GM21576 (cell line): ENCODE data around the gene NOVA2.
A peak's percentile ranks its signal among the peaks of the same experiment; 100 is the strongest.

Source experiments
- ATAC-seq: cut with Tn5 transposase; IDR thresholded peaks from one replicate; pipeline ENCODE4 v1.9.1; 2021; ENCODE audit warnings: mild to moderate bottlenecking, moderate library complexity; ENCODE audit not compliant: unreplicated experiment

The NOVA2 gene, protein sequence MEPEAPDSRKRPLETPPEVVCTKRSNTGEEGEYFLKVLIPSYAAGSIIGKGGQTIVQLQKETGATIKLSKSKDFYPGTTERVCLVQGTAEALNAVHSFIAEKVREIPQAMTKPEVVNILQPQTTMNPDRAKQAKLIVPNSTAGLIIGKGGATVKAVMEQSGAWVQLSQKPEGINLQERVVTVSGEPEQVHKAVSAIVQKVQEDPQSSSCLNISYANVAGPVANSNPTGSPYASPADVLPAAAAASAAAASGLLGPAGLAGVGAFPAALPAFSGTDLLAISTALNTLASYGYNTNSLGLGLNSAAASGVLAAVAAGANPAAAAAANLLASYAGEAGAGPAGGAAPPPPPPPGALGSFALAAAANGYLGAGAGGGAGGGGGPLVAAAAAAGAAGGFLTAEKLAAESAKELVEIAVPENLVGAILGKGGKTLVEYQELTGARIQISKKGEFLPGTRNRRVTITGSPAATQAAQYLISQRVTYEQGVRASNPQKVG

DNA sequence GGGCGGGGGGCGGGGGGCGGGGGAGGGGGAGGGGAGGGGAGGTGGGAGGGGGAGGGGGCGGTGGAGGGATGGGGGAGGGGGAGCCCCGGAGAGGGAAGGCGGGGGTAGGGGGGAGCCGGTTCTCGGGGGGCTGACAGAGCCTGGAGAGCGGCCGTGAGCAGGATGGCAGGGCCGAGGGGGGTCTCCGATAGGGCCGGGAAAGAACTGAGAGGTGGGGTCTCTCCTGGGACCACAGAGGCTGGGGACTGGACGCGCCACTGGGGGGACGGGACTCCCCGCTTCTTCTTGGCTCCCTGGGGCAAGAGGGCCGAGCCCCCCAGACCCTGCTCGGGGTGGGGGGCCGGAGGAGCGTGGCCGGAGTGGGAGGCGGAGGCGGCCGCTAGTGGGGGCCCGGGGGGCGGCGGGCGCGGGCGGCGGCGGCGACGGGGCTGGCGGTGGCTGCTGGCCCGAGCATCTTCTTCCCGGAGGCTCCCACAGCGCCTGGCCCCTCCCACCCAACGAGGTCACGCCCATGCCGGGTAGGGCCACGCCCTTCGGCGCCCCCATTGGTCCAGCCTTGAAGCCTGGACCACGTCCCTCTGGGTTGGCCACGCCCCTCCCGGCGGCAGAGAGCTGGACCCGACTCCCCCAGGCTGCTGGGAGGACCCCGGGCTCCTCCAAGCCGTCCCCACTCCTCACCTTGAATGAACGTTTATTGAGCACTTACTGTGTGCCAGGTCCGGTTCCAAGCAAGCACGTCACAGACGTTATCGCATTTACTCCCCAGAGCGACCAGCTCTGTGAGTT lies at the start of gene NOVA2:
Gene NOVA2 (minus strand): TSS at position 313 of the 786 bp plus-strand sequence. CDS start 514 bp downstream, outside the sequence.
- ATAC-seq = no peak

DNA sequence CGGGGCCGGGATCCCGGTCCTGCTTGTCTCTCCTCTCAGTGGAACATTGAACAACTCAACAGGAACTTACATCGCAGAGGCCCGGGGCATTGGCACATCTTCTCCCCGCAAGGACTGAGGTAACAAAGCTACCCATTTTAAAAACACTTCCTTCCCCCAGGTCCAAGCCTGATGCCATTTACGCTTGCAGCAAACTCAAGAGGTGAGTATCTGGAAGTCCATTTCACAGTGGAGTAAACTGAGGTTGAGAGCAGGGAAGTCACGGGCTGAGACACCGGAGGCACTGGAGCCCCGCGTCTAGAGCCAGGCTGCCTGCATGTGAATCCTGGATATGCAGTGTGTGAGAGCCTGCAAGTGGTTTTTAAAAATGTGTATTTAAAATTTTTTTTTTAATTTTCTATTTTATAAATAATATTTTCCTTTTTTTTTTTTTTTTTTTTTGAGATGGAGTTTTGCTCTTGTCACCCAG lies 49.7 kb upstream of the NOVA2 start:
- ATAC-seq = no peak

DNA sequence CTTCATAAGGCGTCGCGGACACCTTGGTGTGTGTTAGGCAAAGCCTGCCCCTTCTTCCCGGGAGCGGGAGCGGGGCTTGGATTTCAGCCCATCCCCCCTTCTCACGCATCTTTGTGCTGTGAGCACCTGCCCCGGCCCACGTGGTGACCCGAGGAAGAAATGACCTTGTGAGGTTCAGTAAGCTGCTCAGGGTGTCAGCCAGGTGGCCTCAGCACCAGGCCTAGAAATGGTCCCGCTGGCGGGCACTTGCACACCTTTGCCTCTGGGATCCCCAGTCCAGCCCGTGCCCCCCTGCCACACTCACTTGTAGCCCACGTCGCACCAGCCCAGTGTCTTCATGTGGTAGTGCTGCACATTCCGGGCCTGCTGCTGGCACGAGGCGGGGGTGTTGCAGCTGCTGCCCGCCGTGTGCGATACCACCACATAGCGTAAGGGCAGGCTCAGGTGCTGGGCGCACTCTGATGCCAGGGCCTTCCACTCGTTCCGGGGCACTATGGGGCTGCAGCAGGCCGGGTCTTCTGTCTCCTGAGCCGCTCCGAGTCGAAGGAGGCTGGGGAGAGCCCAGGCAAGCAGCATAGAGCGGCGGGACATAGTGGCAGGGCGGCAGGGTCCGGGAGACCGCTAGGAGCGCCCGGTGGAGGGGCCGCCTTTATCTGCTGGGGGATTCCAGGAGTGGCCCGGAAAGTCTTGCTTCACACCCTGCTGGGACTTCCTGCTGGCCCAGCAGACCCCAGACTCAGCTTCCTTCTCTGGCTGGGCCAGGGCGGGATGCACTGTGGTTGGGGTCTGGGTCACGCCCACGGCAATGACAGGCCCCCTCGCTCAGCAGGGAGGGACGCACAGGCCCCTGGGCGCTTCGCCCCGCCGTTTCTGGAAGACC lies 49.0 kb upstream of the NOVA2 start, which contains the start of gene PGLYRP1:
Gene PGLYRP1 (minus strand): TSS at position 623 of the 880 bp plus-strand sequence. CDS start 32 bp downstream, at position 591.
- no peak for ATAC-seq

DNA sequence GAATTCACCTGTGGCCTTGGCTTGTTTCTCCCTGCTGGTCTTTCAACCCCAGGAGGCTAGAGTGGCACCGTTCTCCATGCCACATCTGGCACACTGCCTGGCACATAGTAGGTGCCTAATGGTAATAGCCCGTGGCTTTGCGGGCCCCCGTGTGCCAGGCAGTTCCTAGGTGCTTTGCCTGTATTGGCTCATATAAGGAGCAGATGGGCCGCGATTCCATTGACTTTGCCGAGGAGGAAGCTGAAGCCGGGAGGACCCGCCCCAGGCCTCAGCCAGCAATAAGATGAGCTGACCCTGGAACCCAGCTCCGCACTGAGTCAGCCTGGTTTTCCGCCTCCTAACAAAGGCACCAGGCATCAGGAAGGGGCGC lies 48.4 kb upstream of the NOVA2 start:
- ATAC-seq = no peak

DNA sequence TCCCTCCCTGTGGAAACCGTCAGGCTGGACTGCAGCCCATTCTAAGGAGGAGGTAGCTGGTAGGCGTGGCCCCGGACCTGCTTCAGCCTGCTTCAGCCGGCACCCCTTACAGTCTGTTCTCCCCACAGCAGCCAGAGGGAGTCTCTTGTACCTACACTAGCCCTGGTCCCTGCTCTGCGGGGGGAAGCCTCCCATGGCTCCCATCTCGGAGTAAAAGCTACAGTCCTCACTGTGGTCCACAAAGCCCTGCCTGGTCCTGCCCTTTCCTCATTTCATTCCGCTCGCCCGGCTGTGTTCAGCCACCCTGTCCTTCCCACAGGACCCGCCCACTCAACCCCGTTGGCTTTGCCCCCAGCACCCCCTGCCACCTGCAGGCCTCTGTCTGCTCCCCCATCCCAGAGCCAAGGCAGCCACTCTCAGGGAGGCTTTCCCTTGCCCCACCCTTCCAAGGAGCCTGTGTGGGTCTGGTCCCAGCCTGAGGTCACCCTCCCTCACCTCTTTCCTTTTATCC lies 47.9 kb upstream of the NOVA2 start:
- no peak for ATAC-seq

DNA sequence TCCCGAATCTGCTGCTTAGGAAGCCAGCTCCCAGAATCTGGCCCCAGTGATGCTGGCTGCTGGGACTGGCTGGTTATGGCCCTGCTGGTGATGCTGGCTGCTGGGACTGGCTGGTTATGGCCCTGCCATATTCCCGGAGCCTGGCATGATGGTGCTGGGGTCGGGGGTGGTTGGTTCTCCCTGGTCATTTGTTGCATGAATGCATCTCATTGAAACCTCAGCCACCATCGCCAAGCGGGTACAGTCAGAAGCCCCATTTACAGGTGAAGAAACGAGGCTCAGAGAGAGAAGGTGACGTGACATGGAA lies 47.1 kb upstream of the NOVA2 start:
- no peak for ATAC-seq

DNA sequence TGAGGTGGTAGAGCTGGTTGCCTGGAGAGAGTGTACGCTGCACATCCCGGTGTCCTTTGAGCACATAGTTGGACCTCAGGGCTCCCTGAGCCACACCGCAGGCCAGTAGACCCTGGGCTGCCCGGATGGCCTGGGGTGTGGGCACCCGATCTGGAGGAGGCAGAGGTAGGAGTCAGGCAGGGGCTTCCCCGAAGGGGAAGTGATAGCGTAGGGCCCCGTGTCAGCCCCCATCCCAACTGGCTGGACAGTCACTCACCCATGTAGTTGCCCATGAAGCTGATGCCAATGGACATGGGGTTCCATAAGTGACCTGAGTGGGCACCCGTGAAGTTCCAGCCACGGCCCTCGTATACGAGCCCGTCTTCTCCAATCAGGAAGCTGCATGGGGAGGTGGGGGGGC lies 45.6 kb upstream of the NOVA2 start:
- ATAC-seq = no peak

DNA sequence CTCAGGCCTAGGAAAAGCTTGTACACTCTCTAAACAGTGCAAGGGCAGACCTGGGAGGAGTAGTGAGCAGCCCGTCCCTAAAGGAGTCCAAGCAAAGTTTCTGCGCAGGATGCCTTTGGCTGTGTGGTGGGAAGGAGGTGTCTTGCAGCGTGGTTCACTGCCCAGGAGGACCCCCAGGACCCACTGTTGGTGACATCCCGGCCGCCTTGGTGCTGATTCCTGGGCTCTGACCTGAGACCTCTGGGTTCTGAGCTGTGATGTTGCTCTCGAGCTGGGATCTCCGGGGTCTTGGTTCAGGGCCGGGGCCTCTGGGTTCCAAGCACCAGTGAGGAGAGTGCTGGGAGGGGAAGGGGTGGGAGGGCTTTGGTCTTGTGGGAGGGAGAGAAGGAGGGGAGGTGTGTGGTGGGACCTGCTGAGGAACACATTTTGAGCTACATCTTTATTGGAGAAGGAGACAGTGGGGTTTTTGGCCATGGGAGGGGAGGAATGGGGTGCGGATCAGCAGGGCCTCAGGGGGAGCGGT lies 45.1 kb upstream of the NOVA2 start:
- no peak for ATAC-seq

DNA sequence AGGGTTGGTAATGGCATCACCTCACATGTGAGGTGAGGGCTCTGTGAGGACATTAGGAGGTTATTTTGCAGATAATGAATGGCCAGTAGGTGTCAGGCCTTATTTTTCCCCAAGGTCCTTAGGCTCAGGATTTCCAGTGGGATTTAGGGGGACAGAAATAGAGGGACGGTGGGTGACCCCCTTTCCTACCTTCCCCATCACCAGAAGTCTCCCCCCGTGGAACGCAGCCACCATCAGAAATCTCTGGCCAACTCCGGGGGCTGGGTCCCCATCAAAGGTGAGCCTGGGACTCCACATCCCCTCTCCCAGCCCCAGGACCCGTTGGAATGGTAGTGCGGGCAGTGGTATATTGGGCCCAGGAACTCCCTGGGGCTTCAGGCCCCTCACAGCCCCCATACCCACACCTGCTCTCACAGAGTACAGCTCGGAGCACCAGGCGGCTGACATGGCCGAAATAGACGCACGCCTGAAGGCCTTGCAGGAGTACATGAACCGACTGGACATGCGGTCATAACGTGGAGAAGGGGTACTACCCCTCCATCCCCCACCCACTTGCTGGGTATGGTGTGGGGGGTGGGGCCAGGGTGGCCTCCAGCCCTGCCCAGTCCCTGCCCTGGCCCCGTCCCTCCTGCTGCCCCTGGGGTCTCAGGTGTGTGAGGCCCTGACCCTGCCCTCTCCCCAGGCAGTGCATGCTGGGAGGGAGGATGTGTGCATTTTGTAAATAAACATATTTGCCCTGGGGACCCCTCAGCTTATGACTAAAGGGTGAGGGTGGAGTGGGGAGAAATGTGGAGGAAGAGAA lies 44.4 kb upstream of the NOVA2 start:
- ATAC-seq = no peak

DNA sequence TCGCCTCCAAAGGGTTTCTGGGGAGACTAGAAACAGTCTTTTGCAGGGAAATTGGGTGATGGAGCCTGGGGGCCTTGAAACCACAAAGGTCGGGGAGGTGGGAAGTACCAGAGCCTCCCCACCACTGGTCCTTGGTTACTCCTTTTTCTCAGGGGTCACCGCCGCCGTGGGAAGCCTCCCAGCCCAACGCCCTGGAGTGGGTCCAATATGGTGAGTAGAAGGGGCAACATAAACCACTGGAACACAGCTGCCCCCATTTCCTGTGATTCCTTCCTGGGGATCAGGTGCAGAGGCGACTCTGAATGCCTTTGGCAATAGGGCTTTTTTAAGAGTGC lies 43.4 kb upstream of the NOVA2 start:
- no peak for ATAC-seq

DNA sequence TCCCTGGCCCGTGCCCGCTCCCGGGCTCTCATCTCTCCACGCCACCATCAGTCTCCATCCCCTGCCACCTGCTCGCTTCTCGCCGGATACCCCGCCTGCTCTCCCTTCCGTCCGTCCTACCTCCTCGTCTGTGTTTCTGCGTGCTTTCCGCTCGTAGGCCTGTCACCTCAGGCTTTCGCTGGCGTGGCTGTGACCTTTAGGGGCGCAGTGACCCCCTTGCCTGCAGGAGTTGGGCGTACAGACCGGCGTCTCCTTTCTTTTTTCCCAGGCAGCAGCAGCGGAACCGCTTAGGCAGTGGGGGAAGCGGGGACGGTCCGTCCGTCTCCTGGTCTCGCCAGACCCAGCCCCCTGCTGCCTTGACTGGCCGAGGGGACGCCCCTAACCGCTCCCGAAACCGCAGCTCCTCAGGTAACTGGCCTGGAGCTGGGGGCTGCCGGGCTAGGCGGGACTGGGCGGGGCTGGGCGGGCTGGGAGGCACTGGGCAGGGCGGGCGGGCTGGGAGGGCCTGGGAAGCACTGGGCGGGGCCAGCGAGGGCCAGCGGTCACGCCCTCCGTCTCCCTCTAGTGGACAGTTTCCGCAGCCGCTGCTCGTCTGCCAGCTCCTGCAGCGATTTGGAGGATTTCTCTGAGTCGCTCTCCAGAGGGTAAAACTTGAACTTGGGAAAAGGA lies 42.9 kb upstream of the NOVA2 start:
- ATAC-seq = peak; percentile 36

DNA sequence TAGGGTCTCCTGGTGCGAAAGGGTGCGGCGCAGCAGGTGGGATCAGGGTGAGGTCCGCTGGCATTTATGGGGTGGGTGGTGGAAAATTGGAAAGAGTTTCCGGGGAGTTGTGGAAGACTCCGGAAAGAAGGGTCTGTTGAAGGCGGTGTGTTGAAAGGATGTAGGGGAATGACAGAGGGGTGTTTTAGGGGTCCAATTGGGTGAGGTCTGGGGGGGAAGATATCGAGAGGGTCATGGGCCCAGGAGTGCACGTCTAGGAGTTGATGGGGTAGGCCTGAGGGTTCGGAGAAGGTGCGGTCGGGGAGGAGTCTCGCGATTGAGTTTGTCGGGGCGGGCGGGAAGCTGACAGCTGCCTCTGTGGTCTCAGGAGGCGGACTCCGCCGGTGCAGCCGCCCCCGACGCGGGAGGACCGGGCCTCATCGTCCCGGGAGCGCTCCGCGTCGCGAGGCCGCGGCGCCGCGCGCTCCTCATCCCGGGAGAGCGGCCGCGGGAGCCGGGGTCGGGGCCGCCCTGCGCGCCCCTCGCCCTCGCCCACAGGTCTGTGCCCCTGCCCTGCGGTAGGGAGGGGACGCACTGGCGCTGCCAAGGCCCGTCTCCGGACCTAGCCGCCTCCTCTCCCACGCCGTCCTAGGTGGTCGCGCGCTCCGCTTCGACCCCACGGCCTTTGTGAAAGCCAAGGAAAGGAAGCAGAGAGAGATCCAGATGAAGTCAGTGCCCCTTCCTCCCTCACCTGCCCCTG lies 42.2 kb upstream of the NOVA2 start:
- no peak for ATAC-seq

DNA sequence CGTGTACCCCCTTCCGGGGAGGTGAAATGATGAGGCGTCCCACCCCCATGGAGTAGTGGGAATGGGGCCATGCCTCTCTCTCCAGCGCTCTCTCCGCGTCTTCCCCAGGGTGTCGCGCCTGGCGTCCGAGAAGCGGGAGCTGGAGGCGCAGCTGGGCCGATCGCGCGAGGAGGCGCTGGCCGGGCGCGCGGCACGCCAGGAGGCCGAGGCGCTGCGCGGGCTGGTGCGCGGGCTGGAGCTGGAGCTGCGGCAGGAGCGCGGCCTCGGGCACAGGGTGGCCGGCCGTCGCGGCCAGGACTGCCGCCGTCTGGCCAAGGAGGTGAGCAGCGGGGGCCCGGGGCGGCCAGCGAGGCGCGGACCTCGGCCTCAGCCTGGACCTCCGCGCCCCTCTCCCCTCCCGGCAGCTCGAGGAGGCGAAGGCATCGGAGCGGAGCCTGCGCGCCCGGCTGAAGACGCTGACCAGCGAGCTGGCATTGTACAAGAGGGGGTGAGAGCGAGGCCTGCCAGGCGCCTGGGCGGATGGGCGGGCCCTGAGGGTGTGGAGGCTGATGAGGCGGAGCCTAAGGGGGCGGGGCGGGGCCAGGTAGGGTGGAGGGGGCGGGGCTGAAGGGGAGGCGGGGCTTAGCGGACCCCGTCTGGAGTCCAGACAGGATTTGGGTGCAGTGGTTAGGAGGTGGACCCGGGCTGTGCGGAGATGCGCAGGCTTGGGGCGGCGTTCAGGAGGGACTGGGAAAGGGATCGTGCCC lies 41.4 kb upstream of the NOVA2 start:
- ATAC-seq = no peak

DNA sequence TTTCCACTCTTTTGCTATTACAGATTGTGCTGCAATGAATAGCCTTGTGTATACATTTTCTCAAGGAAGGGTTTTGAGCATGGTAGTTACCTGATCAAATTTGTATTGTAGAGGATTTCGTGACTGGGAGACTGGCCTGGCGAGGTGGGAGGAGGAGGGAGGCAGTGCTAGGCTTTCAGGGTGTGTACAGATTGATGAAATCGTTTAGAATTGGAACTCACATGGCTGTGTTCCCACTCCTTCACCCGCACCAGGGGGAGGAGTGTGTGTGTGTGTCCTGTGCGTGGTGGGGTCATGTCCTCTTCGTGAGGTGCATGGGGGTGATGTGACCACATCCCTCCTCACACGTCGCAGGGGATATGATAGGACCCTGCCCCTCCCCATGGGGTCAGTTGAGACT lies 40.9 kb upstream of the NOVA2 start:
- no peak for ATAC-seq

DNA sequence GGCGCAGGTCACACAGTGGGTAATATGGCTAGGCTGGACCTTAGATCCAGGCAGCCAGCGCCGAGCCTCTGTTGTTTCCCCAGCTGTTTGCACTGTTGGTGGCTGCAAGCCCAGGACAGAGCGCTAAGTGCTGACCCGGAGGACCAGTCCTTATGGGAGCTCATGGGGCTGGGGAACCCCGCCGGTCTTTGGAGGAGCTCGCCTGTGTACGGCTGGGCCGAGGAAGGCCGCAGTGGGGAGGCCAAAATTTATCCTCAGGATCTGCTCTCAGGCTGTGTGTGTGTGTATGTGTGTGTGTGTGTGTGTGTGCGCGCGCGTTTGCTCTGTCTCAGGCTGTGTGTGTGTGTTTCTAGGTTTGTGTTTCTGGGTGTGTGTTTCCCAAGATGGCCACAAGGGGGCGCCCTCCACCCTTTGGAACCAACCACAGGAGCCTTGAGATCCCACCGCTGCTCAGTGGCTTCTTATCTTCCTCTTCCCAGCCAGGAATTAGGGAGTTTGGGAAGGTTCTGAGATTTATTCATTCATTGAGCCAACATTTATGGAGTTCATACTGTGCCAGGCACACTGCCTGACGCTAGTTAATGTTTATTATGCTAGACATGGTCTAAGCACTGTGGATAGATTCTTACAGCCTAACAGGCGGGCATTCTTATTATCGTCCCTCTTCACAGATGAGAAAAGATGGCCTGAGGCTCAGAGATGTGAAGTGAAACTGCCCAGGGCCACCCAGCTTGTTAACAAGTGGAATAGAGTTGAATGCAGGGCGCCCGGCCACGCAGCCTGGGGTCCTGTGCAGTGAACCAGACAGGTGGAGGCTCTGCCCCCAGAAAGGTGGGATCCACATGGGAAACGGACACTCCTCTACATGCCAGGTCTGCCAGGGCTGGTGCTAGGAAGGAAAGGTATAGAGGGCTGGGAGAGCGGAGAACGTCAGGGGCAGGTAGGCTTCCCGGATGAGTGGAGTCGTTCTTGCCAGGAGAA lies 36.2 kb upstream of the NOVA2 start:
- ATAC-seq = no peak

DNA sequence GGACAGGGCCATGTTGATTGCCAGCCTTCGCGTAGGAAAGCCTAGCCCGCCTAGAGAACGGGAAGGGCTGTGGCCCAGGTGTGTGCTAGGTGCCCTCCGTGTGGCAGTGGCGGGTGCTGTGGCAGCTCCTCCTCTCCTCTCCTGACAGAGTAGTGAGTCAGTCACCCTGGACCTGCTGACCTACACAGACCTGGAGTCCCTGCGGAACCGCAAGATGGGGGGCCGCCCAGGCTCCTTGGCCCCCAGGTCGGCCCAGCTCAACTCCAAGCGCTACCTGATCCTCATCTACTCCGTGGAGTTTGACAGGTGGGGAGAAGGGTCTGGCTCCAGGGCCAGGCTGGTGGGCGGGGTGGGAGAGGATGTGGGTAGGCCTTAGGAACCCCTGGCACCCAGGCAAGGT lies 32.7 kb upstream of the NOVA2 start:
- no peak for ATAC-seq
